HG03354 (cell line): ENCODE results near the gene CGREF1.

Experiments
- ATAC-seq: cut with Tn5 transposase; IDR thresholded peaks from one replicate; pipeline ENCODE4 v1.9.1; 2021; ENCODE audit warnings: mild to moderate bottlenecking; ENCODE audit not compliant: unreplicated experiment, poor library complexity, severe bottlenecking

CGREF1 gene

DNA sequence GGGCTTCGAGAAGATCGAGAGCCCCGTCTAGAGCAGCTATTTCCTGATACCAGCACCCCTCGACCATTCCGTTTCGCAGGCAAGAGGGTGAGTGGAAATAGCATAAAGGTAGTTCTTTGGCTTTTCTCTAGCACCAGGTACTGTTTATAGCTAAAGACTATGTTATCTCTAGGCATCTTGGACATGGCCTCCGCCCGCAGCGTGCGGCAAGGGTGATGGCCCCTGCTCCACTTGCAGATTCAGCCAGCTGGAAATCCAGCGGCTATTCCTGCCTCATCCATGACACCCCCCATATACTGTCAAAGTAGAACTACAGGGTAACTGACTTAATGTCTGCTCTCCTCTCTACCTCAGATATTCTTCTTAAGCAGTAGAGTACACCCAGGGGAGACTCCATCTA lies 64.2 kb downstream of the CGREF1 start:
- no peak for ATAC-seq

DNA sequence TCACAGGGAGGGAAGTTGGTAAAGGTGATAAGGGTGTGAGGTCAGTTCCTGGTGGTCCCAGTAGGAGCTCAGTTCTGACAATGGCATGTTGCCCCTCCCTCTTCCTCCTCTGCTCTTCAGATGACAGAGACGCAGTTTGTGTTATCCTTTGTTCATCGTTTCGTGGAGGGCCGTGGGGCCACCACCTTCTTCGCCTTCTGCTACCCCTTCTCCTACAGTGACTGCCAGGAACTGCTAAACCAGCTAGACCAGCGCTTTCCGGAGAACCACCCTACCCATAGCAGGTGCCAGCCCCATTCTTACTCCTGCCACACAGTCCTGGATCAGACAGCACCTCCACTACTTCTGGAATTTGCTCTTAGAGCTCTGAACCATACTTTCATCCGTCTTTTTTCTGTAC lies 65.2 kb downstream of the CGREF1 start:
- ATAC-seq = no peak

GRCh38 chr2:27053321-27053720 lies 65.6 kb downstream of the CGREF1 start:
- ATAC-seq = no peak

- ATAC-seq = no peak
Measured at GRCh38 chr2:27051902-27052645, 66.9 kb downstream of the CGREF1 start.

- ATAC-seq = peak; percentile 77
Measured at GRCh38 chr2:27050996-27051901, 67.7 kb downstream of the CGREF1 start, which contains the start of gene AGBL5. Gene AGBL5 (plus strand): TSS chr2:27051668. CDS start chr2:27052959, 1,291 bp downstream.
